Measurements from ENCODE around the gene CLRN1.

Gene CLRN1

DNA sequence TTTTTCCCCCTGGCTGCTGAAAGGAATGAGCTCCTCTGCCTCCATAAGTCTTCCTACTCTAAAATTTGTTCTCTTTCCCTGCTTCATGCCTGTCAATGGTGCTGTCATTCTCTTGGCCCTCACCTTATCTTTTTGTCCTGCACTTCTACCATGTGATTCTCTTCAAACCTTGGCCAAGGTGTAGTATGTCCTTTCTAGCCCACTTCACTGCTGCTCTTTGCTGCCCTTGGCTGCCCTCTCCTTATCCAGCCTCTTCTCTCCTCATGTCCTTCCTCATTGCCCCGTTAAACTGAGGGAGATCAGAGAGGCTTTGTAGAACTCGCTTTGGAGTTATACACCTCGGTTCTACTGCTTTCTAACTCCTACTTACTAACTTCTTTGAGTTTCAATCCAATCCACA lies 87.0 kb downstream of the CLRN1 start:
- TF ChIP-seq, protein P1, sequence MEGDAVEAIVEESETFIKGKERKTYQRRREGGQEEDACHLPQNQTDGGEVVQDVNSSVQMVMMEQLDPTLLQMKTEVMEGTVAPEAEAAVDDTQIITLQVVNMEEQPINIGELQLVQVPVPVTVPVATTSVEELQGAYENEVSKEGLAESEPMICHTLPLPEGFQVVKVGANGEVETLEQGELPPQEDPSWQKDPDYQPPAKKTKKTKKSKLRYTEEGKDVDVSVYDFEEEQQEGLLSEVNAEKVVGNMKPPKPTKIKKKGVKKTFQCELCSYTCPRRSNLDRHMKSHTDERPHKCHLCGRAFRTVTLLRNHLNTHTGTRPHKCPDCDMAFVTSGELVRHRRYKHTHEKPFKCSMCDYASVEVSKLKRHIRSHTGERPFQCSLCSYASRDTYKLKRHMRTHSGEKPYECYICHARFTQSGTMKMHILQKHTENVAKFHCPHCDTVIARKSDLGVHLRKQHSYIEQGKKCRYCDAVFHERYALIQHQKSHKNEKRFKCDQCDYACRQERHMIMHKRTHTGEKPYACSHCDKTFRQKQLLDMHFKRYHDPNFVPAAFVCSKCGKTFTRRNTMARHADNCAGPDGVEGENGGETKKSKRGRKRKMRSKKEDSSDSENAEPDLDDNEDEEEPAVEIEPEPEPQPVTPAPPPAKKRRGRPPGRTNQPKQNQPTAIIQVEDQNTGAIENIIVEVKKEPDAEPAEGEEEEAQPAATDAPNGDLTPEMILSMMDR (IDR thresholded peaks at IDR 0.05; ENCODE audit: insufficient read depth, low read depth, low read length, missing control alignments) = no peak
- DNase-seq (ENCODE audit: low read depth) = no peak

DNA sequence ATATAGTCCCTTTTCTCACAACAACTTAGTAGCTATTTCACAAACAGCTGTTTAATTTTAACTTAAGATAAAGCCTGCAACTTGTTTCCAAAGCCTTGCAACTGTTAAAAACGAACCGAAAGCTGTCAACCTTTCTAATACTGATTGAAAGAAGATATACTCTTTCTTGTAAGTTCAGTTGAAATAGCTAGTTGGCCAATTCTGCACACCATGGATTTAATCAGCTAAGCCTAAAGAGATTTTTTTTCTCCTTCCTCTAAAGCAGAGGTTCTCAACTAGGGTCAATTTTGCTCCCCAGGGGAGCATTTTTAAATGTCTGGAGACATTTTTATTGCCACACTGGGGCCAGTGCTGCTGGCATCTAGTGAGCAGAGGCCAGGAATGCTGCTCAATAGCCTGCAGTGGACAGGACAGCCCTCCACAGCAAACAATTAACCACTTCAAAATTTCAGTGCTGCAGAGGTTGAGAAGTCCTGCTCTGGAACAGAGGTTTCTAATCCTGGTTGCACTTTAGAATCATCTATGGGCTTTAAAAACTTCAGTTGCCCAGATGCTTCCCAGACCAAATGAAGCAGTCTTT lies 93.4 kb downstream of the CLRN1 start:
- no peak for DNase-seq (ENCODE audit: low read depth)
- H3K4me3 ChIP-seq (ENCODE audit: low read length) = no peak overlapping the region
- TF ChIP-seq, protein P1 (IDR thresholded peaks at IDR 0.05; ENCODE audit: insufficient read depth, low read depth, low read length, missing control alignments) = no peak

More for the DNA sequence above, 87.0 kb downstream of the CLRN1 start:
- H3K4me3 ChIP-seq (ENCODE audit: low read length) = no peak overlapping the region

DNA sequence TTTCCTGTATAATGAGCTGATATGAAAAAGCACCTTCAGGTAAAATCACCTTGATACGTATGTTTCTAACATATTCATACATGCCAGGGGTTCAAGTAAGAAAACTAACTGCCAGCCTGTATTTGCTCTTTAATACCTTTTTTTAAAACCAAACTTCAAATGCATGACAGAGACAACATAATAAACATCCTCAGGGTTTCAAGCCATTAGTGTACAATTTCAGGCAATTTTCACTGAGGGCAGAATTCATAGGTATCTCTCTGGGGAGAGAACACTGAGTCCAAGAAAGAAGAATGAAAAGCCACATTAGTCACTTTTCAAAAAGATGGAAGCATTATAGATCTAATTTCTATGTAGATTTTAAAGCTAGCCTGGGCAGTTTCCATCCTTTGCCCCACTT lies 94.2 kb downstream of the CLRN1 start:
- H3K4me3 ChIP-seq (ENCODE audit: low read length) = no peak overlapping the region
- no peak for DNase-seq (ENCODE audit: low read depth)
- TF ChIP-seq, protein P1 (IDR thresholded peaks at IDR 0.05; ENCODE audit: insufficient read depth, low read depth, low read length, missing control alignments) = no peak

DNA sequence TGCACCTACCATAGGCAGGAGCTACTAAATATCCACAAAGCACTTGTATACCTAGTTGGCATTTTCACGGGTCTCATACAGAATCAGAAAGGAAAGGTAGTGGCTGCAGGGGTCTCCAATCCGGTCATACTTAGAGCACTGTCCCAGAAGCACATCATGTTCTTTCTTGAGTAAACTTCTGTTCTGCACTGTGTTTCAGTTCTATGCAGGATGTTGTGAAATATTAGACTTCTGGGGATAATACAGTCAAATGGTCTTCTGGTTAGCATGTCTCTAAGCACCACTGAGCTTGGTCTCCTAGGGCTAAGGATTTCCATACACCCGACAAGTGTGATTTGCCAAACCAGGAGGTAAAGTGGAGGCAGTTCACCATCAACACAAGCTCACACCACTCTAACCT lies 95.2 kb downstream of the CLRN1 start:
- no peak for DNase-seq (ENCODE audit: low read depth)
- TF ChIP-seq, protein P1 (IDR thresholded peaks at IDR 0.05; ENCODE audit: insufficient read depth, low read depth, low read length, missing control alignments) = no peak
- no peak overlapping the region for H3K4me3 ChIP-seq (ENCODE audit: low read length)

DNA sequence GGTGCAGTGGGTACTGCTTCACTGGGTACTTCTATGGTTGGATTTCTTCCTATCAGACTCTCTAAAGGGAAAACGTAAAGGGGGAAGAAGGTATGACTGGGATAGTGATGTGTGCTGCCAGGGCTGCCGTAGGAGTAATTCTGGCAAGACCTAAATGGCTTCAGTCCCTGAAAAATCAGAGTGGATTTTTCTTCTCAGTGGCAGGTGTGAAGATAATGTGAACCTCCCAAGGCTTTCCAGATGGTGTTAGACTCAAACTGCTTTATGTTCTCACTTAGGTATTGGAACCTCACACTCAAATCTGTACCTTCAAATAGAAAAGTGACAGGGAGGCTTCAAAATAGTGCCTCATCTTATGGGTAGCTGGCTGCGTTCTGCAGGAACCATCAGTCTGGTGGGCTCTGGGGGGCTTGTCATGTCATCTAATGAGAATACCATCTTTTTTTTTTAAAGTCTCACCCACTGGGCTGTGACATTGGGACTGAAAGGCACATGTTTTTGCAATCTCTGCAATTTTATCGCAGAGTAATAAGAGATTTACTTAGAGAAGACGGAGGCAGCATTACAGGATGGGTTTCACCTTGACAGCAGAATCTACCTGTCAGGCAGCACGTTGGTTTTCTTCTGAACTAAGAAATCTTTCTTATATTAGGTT lies 95.8 kb downstream of the CLRN1 start:
- H3K4me3 ChIP-seq (ENCODE audit: low read length) = no peak overlapping the region
- DNase-seq (ENCODE audit: low read depth) = no peak
- TF ChIP-seq, protein P1 (IDR thresholded peaks at IDR 0.05; ENCODE audit: insufficient read depth, low read depth, low read length, missing control alignments) = no peak
